Measurements from ENCODE around the gene SMIM9.

Gene SMIM9

GRCh38 chrX:154779261-154779660 is 55.2 kb downstream of the SMIM9 start:
- DNase-seq: no peak

GRCh38 chrX:154776753-154777152 is 57.7 kb downstream of the SMIM9 start:
- no peak for DNase-seq

GRCh38 chrX:154775419-154776349 is 58.8 kb downstream of the SMIM9 start:
- no peak for DNase-seq

GRCh38 chrX:154774622-154775021 is 59.8 kb downstream of the SMIM9 start:
- DNase-seq: no peak

All from DMS153 (cell line).